ENCODE data around the gene INKA2. TPM values are rescaled to one million over a fixed set of nuclear protein-coding genes. Genes with fewer than 3 reads are reported as not detected.

INKA2 gene
- total RNA-seq, 1 donor from 2014 or later, result 5.6 TPM

DNA sequence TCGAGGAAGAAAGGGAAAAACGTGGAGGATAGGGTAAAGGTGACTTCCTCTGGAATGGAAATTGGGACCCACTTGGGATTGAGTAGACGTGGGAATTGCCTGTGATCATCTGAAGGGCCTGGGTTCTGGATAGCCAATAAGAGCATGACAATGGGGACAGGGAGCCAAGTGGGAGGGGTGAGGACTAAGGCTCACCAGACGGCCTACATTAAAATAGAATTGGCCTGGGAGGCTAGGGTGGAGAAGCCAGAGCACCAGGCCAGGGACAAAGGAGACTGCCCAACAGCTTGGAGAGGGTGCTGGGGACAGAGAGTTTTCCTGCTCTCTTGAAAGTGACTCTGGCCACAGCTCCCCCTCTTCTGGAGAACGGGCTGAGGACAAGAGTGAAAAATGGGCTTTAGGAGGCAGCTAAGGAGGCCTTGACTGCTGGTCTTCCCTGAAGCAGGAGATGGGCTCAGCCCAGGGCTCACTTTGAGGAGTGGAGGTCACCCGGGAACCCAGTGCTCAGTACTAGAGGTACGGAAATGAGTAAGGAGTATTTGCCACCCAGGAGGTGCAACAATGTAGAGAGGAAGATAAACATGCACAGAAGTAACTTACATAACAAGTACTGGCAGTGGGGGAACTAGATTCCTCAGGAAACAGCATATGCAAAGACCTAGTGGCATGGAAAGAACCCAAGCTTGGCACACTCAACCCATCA, 18.8 kb downstream of the INKA2 start:
- no peak for DNase-seq (ENCODE audit: low spot score)
- peaks cover 19% of the 10 kb centered on the region for H3K27me3 Mint-ChIP-seq (ENCODE audit: unreplicated experiment)
- H3K4me1 Mint-ChIP-seq (ENCODE audit: unreplicated experiment), result peaks cover 30% of the 10 kb centered on the region
- H3K27ac Mint-ChIP-seq (ENCODE audit: unreplicated experiment), result peak overlapping the region; percentile 44
- peak overlapping the region; percentile 43 for H3K4me3 Mint-ChIP-seq (ENCODE audit: unreplicated experiment)
- peaks cover 22% of the 10 kb centered on the region for H3K36me3 Mint-ChIP-seq (ENCODE audit: low read depth, unreplicated experiment)
- TF ChIP-seq, protein P1, sequence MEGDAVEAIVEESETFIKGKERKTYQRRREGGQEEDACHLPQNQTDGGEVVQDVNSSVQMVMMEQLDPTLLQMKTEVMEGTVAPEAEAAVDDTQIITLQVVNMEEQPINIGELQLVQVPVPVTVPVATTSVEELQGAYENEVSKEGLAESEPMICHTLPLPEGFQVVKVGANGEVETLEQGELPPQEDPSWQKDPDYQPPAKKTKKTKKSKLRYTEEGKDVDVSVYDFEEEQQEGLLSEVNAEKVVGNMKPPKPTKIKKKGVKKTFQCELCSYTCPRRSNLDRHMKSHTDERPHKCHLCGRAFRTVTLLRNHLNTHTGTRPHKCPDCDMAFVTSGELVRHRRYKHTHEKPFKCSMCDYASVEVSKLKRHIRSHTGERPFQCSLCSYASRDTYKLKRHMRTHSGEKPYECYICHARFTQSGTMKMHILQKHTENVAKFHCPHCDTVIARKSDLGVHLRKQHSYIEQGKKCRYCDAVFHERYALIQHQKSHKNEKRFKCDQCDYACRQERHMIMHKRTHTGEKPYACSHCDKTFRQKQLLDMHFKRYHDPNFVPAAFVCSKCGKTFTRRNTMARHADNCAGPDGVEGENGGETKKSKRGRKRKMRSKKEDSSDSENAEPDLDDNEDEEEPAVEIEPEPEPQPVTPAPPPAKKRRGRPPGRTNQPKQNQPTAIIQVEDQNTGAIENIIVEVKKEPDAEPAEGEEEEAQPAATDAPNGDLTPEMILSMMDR (IDR thresholded peaks at IDR 0.05; ENCODE audit: unreplicated experiment), result no peak
- no peaks in the 10 kb centered on the region for H3K9me3 Mint-ChIP-seq (ENCODE audit: unreplicated experiment)

DNA sequence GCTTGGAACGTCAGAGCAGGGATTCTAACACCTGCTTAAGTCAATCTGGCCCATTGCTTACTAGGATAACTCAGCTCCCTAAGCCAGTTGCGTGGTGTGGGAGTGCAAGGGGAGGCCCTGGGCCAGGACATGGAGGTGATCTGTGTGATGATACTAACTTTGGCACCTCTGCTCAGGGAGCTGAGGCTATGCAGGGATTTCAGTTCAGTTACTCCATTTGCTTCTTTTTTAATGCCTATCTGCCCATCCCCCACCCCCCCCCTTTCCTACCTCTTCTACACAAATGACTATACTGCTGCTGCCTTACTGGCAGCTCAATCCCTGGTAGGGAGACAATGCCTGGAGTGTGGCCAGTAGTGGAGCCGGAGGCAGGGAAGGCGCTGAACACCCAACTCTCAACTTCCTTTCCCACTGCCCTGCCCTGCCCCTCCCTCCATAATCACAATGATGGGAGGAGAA, 19.5 kb downstream of the INKA2 start:
- H3K36me3 Mint-ChIP-seq (ENCODE audit: low read depth, unreplicated experiment), result peaks cover 22% of the 10 kb centered on the region
- no peak overlapping the region for H3K4me3 Mint-ChIP-seq (ENCODE audit: unreplicated experiment)
- peaks cover 28% of the 10 kb centered on the region for H3K4me1 Mint-ChIP-seq (ENCODE audit: unreplicated experiment)
- DNase-seq (ENCODE audit: low spot score), result no peak
- H3K27me3 Mint-ChIP-seq (ENCODE audit: unreplicated experiment), result peaks cover 17% of the 10 kb centered on the region
- no peak overlapping the region for H3K27ac Mint-ChIP-seq (ENCODE audit: unreplicated experiment)
- H3K9me3 Mint-ChIP-seq (ENCODE audit: unreplicated experiment), result no peaks in the 10 kb centered on the region
- TF ChIP-seq, protein P1 (IDR thresholded peaks at IDR 0.05; ENCODE audit: unreplicated experiment), result no peak

DNA sequence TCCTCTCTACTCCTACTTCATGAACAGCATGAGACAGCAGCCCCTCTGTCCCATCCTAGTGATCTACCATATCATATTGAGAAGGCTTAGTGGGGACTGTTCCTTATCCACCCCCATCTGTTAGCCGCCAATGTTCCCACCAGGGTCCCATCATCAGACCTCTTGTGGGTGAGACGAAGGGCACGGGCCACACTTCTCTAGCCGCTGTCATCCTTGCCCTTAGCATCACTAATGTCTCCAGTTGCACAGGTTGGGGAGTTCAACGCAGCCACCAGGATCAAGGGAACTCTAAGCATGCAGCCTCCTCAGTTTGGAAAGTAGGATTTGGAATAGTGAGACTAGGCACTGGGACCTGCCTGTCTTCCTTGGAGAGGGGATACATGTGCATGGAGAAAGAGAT, 20.1 kb downstream of the INKA2 start:
- Mint-ChIP-seq H3K4me3 (ENCODE audit: unreplicated experiment) (no peak overlapping the region), H3K4me1 (ENCODE audit: unreplicated experiment) (peaks cover 24% of the 10 kb centered on the region), H3K36me3 (ENCODE audit: low read depth, unreplicated experiment) (peaks cover 18% of the 10 kb centered on the region), H3K9me3 (ENCODE audit: unreplicated experiment) (no peaks in the 10 kb centered on the region), H3K27me3 (ENCODE audit: unreplicated experiment) (peaks cover 17% of the 10 kb centered on the region), H3K27ac (ENCODE audit: unreplicated experiment) (no peak overlapping the region)
- TF ChIP-seq, protein P1 (IDR thresholded peaks at IDR 0.05; ENCODE audit: unreplicated experiment), result no peak
- DNase-seq (ENCODE audit: low spot score), result no peak

DNA sequence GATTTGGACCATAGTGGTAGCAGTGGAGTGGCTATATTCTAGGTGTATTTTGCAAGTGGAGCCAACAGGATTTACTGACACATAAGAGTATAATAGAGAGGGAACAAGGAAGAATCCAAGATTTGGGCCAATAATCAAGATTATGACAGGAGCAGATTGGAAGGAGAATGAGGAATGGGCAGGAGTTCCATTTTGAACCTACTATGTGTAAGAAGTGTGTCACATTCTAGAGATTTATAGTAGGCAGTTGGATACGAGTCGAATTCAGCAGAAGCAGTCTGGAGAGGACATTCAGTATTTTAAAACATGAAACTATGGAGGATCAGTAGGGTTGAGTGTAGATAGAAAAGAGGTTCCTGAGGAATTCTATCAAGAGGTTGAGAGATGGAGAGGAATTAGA, 21.7 kb downstream of the INKA2 start:
- peaks cover 17% of the 10 kb centered on the region for H3K36me3 Mint-ChIP-seq (ENCODE audit: low read depth, unreplicated experiment)

DNA sequence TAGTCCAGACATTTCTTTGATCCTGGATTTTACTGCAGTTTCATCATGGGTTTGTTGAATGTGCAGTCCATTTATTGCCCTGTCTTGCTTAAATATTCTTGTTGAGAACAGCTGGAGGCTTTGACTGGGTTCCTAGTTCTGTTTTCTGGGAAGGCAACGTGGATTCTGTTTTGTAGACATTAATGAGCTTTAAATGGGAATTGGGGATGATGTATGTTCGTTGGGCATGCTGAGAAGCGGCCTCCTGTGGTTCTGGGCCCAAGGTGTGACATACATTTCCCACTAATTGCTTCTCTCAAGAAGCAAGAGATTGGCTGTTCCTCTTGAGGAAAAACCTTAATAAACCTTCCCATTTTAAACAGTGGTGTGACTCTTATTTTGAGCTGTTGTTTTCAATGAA, 22.9 kb downstream of the INKA2 start:
- peaks cover 11% of the 10 kb centered on the region for H3K36me3 Mint-ChIP-seq (ENCODE audit: low read depth, unreplicated experiment)
- no peak overlapping the region for H3K27ac Mint-ChIP-seq (ENCODE audit: unreplicated experiment)
- H3K27me3 Mint-ChIP-seq (ENCODE audit: unreplicated experiment), result peaks cover 7% of the 10 kb centered on the region
- DNase-seq (ENCODE audit: low spot score), result no peak
- peaks cover 15% of the 10 kb centered on the region for H3K4me1 Mint-ChIP-seq (ENCODE audit: unreplicated experiment)
- no peaks in the 10 kb centered on the region for H3K9me3 Mint-ChIP-seq (ENCODE audit: unreplicated experiment)
- no peak overlapping the region for H3K4me3 Mint-ChIP-seq (ENCODE audit: unreplicated experiment)
- TF ChIP-seq, protein P1 (IDR thresholded peaks at IDR 0.05; ENCODE audit: unreplicated experiment), result no peak

More for the DNA sequence above, 21.7 kb downstream of the INKA2 start:
- H3K9me3 Mint-ChIP-seq (ENCODE audit: unreplicated experiment), result no peaks in the 10 kb centered on the region
- H3K4me3 Mint-ChIP-seq (ENCODE audit: unreplicated experiment), result no peak overlapping the region
- H3K27me3 Mint-ChIP-seq (ENCODE audit: unreplicated experiment), result peaks cover 9% of the 10 kb centered on the region
- no peak for DNase-seq (ENCODE audit: low spot score)
- peaks cover 24% of the 10 kb centered on the region for H3K4me1 Mint-ChIP-seq (ENCODE audit: unreplicated experiment)
- H3K27ac Mint-ChIP-seq (ENCODE audit: unreplicated experiment), result peak overlapping the region; percentile 44
- TF ChIP-seq, protein P1 (IDR thresholded peaks at IDR 0.05; ENCODE audit: unreplicated experiment), result no peak

All from endothelial cell (in vitro differentiated cells).